GM12801 (cell line): ENCODE measurements around the gene ANKRD40CL.

Experiments
- TF ChIP-seq, protein P1 (sequence below): IDR thresholded peaks from one replicate; pipeline ENCODE4 v1.5.1; 2011; ENCODE audit warnings: control low read depth; ENCODE audit not compliant: insufficient read length; ENCODE audit errors: extremely low read depth

The ANKRD40CL gene

DNA sequence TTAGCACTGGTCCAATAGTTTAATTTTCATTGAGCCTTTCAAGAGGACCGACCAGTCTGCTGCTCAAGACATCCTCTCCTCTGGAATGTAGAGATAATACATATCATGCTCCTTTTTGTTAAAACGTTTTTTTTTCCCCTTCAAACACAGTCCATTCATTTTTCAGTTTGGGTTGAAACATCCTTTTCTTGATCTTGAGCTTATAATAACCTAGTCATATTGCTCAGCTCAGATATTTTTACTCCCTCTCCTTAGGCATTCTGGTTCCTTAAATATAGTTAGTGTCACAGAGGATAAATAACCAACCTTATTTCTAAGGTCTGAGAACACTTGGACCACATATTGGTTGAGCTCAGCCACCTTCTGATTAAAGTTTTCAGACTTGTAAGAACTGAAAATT, 12.8 kb downstream of the ANKRD40CL start:
- TF ChIP-seq, protein P1, sequence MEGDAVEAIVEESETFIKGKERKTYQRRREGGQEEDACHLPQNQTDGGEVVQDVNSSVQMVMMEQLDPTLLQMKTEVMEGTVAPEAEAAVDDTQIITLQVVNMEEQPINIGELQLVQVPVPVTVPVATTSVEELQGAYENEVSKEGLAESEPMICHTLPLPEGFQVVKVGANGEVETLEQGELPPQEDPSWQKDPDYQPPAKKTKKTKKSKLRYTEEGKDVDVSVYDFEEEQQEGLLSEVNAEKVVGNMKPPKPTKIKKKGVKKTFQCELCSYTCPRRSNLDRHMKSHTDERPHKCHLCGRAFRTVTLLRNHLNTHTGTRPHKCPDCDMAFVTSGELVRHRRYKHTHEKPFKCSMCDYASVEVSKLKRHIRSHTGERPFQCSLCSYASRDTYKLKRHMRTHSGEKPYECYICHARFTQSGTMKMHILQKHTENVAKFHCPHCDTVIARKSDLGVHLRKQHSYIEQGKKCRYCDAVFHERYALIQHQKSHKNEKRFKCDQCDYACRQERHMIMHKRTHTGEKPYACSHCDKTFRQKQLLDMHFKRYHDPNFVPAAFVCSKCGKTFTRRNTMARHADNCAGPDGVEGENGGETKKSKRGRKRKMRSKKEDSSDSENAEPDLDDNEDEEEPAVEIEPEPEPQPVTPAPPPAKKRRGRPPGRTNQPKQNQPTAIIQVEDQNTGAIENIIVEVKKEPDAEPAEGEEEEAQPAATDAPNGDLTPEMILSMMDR = no peak

DNA sequence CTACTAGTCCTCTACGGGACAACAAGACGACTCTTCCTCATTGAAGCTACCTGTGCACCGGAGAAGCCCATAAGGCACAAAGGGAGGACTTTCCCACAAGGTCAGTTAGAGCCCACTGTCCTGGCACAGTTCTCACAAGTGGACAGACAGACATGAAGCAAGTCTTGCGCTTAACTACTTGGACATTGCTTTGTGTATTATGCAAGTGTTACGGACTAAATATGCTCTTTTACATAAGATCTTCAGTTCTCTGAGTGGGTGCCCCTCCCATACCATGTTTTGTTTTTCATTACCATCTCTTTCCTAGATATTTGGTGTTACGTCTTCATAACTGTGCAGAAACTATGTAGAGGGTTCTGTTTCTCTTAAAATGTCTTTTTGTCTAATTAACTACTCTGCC, 18.1 kb downstream of the ANKRD40CL start:
- TF ChIP-seq, protein P1 = no peak

DNA sequence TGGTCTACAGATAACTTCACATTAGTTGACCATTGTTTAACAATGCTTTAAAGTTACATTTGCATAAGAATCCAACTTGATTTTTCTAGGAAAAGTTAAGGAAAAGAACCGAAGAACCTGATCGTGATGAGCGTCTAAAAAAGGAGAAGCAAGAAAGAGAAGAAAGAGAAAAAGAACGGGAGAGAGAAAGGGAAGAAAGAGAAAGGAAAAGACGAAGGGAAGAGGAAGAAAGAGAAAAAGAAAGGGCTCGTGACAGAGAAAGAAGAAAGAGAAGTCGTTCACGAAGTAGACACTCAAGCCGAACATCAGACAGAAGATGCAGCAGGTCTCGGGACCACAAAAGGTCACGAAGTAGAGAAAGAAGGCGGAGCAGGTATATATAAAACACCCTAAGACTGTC, 21.7 kb downstream of the ANKRD40CL start:
- TF ChIP-seq, protein P1 = no peak

DNA sequence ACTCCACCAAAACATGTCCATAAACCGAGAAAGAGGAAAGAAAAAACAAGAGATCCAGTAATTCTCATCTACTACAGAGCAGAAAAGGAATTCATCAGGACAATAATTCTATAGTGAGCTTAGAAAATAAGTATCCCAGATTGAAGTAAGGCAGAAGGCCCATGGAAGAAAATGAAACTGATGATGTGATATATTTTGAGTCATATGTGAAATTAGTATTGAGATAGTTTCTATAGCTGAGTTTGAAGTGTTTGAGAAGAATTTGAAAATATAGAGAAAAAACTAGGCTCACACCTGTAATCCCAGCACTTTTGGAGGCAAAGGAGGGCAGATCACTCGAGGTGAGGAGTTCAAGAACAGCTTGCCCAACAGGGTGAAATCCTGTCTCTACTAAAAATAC, 28.2 kb downstream of the ANKRD40CL start:
- TF ChIP-seq, protein P1 = no peak

DNA sequence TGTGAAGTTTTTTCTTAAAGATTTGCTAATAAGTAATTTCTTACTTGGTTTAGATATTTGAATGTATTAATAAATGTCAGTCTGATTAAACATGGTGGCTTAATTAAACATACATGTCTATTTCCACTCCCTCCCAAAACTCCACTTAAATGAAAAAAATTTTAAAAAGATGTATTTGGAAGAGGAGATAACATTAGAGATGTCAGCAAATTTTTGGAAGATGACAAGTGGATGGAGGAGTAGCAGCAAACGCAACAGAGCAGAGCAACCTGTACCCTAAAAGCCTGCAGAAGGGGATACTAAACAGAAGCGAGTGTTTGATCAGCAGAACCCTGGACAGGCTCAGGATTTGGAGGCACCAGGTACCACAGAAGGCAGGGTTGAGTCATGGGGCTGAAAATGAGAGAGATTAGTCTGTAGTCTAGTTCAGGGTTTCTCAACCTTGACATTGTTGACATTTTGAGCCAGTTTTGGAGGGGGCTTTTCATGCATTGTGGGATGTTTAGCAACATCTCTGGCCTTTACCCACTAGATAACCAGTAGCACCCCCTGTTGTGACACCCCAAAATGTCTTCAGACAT, 30.1 kb downstream of the ANKRD40CL start:
- TF ChIP-seq, protein P1 = no peak

DNA sequence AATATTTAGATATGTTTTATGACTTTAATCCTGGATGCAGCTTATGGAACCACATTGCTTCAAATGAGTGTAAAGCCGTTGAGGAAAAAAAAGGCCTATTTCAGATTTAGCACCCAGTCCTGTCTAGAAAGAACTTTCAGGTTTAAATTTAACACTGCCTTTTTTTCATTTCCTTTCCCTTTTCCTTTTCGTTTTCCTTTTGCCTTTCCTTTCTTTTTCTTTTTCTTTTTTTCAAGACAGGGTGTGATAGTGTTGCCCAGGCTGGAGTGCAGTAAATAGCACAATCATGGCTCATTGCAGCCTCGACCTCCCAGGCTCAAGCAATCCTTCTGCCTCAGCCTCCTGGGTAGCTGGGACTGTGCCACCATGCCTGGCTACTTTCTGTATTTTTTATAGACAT, 32.0 kb downstream of the ANKRD40CL start:
- TF ChIP-seq, protein P1 = no peak

DNA sequence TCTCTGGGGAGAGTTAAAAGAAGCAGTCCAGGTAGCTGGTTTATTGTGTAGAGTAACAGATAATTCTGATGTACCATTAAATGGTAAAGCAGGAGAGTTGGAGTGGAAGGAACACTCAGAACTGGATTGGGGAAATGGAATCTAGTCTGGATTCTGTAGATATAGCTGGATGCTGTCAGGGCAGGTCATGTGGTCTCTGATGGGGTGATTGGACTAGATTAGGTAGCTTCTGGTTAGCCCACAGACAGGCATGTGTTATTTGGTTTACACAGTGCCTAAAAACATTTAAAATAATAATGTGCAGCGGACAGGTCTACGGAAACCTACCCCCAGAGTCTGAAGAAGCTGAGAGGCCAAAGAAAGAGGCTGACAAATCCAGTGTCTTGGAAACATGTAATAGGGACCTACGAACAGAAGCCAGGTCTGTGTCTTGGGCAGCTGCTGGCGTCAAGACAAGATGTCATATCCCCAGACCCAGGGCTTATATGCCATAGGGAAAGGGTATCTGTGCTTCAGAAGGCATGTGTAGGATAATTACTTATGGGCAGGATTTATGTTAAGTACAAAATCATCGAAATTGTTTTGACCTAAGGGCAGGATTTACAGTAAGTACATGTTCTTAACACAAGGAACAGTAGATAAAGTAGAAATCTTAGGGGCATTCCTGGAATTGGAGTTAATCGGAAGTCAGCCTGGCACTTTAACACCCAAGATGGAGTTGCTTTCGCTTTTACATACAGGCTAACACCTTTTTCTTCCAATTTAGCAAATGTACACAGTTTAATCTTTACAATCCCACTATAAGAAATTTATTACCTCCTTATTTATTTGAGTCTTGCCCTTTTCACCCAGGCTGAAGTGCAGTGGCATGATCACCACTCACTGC, 35.5 kb downstream of the ANKRD40CL start:
- TF ChIP-seq, protein P1 = no peak
